Upper lobe of left lung (tissue), 6 donors: ENCODE data around the gene SF3A1. TPM values are rescaled to one million over a fixed set of nuclear protein-coding genes. Genes with fewer than 3 reads are reported as not detected.

Experiments used
- ATAC-seq, 2 donors: fragments of 200-7000 bp; cut with Tn5 transposase; one replicate each; pipeline ENCODE4 v1.9.1; 2022; ENCODE audit warnings: mild to moderate bottlenecking in 2 of 2, moderate library complexity in 2 of 2; ENCODE audit not compliant: low FRiP score in 2 of 2
- DNase-seq, 2 donors: peaks; one replicate each; pipeline ENCODE4 v3.0.0-alpha.2; 2019 to 2020
- H3K27ac ChIP-seq, 4 donors: fragments of 200-600 bp; sonication (generic); one replicate each; pipeline ENCODE4 v1.5.1; 2016 to 2019
- H3K27me3 ChIP-seq, 4 donors: fragments of 200-600 bp; sonication (generic); one replicate each; pipeline ENCODE4 v1.5.1; 2017 to 2019
- H3K36me3 ChIP-seq, 4 donors: fragments of 200-600 bp; sonication (generic); one replicate each; pipeline ENCODE4 v1.5.1; 2016 to 2019
- H3K4me1 ChIP-seq, 4 donors: fragments of 200-600 bp; sonication (generic); one replicate each; pipeline ENCODE4 v1.5.1; 2018 to 2019
- H3K4me3 ChIP-seq, 4 donors: fragments of 200-600 bp; sonication (generic); one replicate each; pipeline ENCODE4 v1.5.1; 2017 to 2019; ENCODE audit warnings: mild to moderate bottlenecking in 2 of 4, moderate library complexity in 1 of 4
- H3K9me3 ChIP-seq, 4 donors: fragments of 200-600 bp; sonication (generic); one replicate each; pipeline ENCODE4 v1.5.1; 2018 to 2019
- EP300 ChIP-seq, 4 donors: sonication (generic); formaldehyde crosslinking; IDR thresholded peaks; one replicate each; pipeline ENCODE4 v1.5.1; 2017; ENCODE audit warnings: antibody characterized with exemption in 4 of 4, control low read depth in 2 of 4
- POLR2A ChIP-seq, 4 donors: fragments of 450-650 bp; IDR thresholded peaks; one replicate each; pipeline ENCODE4 v1.5.1; 2016 to 2017; ENCODE audit warnings: antibody characterized with exemption in 4 of 4, mild to moderate bottlenecking in 2 of 4
- POLR2AphosphoS5 ChIP-seq, 2 donors: sonication (generic); formaldehyde crosslinking; IDR thresholded peaks; one replicate each; pipeline ENCODE4 v1.5.1; 2017; ENCODE audit warnings: antibody characterized with exemption in 2 of 2
- WGBS, 2 donors: methylation state at CpG; one replicate each; pipeline ENCODE4 v1.1.5; 2017 to 2018; 5-methylcytosine and 5-hydroxymethylcytosine counted together
- total RNA-seq, 6 donors: library from RNA; depleted of rRNA in 4 of 6; stranded (reverse); fragments of >200 nt in 4 of 6; gene quantifications; one replicate each; pipeline versions ENCODE4 v1.1.0 to v1.2.1, GENCODE V29; 2016 to 2021
- TF ChIP-seq, protein P1 (sequence below), 6 experiments: fragments of 450-650 bp in 4 of 6; fragments of 200-600 bp in 2 of 6; sonication (generic) in 2 of 6; IDR thresholded peaks; one replicate each; pipeline ENCODE4 v1.5.1; 2016 to 2019; ENCODE audit warnings: antibody characterized with exemption in 6 of 6
- donor health status: DM: no; HTN: no; CAD: no; lungs with moderate emphysema.
- donor health status: DM: no; HTN: yes; CAD: no; lungs with severe emphysema.

SF3A1 gene
- total RNA-seq, 6 donors from 2014 or later = 89.1 to 204 (median 138) TPM

DNA sequence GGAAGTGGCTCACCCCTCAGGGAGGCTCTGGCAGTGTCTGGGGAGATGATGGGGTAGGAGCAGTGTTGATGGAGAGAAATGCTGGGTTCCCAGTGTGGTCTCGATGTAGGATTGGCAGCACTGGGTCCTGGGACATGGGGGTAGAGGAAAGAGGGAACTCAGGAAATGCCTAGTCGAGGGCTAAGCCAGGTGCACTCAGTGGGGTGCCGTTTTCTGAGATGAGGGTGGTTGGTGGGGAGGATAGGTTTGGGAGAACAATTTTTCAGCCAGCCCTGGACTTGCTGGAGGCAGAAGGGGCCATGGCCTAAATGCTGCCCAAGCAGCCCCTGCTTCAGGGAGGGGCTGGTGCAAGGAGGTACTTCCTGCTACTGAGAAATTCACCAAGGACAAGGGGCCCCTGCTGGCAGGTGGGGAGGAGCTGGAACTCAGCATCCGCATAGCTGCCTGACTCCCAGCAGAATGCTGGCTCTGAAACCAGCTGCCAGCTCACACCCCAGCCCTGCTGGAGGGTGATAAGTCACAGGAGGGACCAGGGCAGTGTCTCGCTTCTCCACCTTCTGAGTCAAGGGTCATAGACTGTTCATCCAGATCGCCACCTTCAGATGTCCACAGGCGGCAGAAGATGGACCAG, 6.1 kb upstream of the SF3A1 start:
- Histone ChIP-seq H3K4me3 (no peak overlapping the region), H3K36me3 (peaks cover 0 to 8% (median 2%) of the 10 kb centered on the region in 4 donors), H3K9me3 (no peaks in the 10 kb centered on the region), H3K27me3 (no peaks in the 10 kb centered on the region), H3K27ac (no peak overlapping the region), H3K4me1 (peaks cover 0 to 2% (median under 1%) of the 10 kb centered on the region in 4 donors)
- TF ChIP-seq EP300 (IDR thresholded peaks at IDR 0.05) (no peak), POLR2A (IDR thresholded peaks at IDR 0.05) (no peak), POLR2AphosphoS5 (IDR thresholded peaks at IDR 0.05) (no peak)
- DNase-seq (no peak), ATAC-seq (no peak)
- 74 to 83% methylated on average over 6 to 7 of the region's 7 CpGs for WGBS, 2 donors

DNA sequence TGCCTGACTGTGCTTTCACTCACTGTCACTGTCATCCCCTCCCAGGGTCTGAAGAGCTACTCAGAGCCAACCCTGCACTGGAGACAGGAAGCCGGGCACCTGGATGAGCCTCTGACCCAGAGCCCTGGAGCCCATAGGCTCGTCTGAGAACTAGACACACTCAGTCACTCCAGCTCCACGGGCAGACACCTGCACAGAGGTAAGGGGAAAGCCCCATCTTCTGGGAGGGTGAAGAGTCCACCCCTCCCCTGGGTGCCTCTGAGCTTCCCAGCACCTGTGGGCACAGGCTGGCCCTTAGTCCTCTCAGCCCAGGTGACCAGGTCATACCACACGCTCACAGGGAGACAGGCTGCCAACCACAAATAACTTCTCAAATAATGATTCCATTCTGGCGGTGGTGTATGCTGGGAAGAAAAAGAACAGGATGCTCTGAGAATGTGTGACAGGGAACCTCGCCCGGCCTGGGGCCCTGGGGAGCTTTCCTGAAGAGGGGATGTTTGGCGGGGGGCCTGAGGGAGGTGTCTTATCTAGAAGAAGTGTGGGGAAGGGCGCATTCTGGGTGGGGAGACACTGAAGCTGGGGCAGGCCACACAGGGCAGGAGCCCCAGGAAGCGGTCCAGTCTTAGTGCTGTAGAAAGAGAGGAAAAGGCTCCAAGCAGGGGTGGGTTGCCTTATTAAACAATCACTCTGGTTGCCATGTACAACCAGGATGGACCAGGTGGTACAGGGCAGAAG, 5.4 kb upstream of the SF3A1 start:
- ATAC-seq = no peak
- 80 to 83% methylated on average over 7 to 10 of the region's 10 CpGs for WGBS, 2 donors
- TF ChIP-seq EP300 (IDR thresholded peaks at IDR 0.05) (no peak), POLR2AphosphoS5 (IDR thresholded peaks at IDR 0.05) (no peak), POLR2A (IDR thresholded peaks at IDR 0.05) (no peak)
- TF ChIP-seq, protein P1, sequence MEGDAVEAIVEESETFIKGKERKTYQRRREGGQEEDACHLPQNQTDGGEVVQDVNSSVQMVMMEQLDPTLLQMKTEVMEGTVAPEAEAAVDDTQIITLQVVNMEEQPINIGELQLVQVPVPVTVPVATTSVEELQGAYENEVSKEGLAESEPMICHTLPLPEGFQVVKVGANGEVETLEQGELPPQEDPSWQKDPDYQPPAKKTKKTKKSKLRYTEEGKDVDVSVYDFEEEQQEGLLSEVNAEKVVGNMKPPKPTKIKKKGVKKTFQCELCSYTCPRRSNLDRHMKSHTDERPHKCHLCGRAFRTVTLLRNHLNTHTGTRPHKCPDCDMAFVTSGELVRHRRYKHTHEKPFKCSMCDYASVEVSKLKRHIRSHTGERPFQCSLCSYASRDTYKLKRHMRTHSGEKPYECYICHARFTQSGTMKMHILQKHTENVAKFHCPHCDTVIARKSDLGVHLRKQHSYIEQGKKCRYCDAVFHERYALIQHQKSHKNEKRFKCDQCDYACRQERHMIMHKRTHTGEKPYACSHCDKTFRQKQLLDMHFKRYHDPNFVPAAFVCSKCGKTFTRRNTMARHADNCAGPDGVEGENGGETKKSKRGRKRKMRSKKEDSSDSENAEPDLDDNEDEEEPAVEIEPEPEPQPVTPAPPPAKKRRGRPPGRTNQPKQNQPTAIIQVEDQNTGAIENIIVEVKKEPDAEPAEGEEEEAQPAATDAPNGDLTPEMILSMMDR (IDR thresholded peaks at IDR 0.05) = no peak

DNA sequence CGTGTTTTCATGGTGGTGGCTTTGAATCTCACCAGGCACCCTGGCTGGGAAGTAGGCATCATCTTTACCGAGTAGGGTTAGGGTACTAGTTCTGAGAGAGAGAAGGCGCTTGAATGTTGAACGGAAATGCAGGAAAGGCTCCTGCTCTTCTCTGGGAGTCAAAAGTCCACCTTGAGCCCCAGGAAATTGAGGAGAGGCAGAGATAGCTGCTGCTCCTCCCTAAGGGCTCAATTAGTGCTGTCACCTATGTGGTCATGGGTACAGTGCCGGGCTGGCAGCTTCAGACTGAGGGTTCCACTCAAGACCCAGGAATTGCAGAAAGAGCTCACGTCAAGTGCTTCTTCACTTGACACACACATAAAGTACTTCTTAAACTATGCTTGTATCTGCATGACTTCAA, 1.8 kb upstream of the SF3A1 start:
- no peaks in the 10 kb centered on the region for H3K9me3 ChIP-seq
- WGBS, 2 donors = 87 to 96% methylated on average over 6 of the region's 6 CpGs
- peaks cover 0 to 3% (median 0%) of the 10 kb centered on the region in 4 donors for H3K36me3 ChIP-seq
- TF ChIP-seq POLR2A (IDR thresholded peaks at IDR 0.05) (no peak), EP300 (IDR thresholded peaks at IDR 0.05) (no peak), POLR2AphosphoS5 (IDR thresholded peaks at IDR 0.05) (no peak)
- TF ChIP-seq, protein P1 (IDR thresholded peaks at IDR 0.05) = no peak
- no peak for DNase-seq
- no peak overlapping the region for H3K27ac ChIP-seq
- H3K4me1 ChIP-seq = peaks cover 30 to 36% (median 31%) of the 10 kb centered on the region in 4 donors
- H3K27me3 ChIP-seq = no peaks in the 10 kb centered on the region
- no peak overlapping the region for H3K4me3 ChIP-seq
- ATAC-seq = no peak

More for the DNA sequence above, 5.4 kb upstream of the SF3A1 start:
- no peaks in the 10 kb centered on the region for H3K9me3 ChIP-seq
- peaks cover 4 to 9% (median 5%) of the 10 kb centered on the region in 4 donors for H3K4me1 ChIP-seq
- no peaks in the 10 kb centered on the region for H3K27me3 ChIP-seq
- no peak overlapping the region for H3K4me3 ChIP-seq
- no peak overlapping the region for H3K27ac ChIP-seq
- DNase-seq = peak in 1 of 2 donors; percentile 9
- H3K36me3 ChIP-seq = peaks cover 0 to 8% (median 2%) of the 10 kb centered on the region in 4 donors

DNA sequence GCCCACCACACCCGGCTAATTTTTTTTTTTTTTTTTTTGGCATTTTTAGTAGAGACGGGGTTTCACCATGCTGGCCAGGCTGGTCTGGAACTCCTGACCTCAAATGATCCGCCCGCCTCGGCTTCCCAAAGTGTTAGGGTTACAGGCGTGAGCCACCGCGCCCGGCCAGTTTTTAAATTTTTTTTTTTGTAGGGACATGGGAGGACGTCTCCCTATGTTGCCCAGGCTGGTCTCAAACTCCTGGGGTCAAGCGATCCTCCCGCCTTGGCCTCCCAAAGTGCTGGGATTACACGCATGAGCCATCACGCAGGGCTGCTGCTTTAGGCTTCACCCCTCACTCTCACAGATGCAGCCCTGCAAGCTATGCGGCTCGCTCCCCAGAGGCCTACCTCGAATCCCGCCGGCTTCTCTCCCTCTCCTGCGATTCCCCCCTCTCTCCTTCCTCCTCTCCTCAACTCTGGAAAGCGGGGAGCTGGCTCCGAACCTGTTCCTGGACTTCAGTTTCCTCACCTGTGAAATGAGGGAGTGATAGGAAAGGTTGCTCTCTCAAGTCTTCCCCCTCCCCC, 1.0 kb upstream of the SF3A1 start:
- peaks cover 0 to 7% (median 3%) of the 10 kb centered on the region in 4 donors for H3K36me3 ChIP-seq
- WGBS, 2 donors = 68 to 71% methylated on average over 22 of the region's 22 CpGs
- peaks cover 30 to 41% (median 35%) of the 10 kb centered on the region in 4 donors for H3K4me1 ChIP-seq
- H3K27ac ChIP-seq = no peak overlapping the region
- peak overlapping the region in 3 of 4 donors; percentile 73 to 83 (median 80) for H3K4me3 ChIP-seq
- TF ChIP-seq, protein P1 (IDR thresholded peaks at IDR 0.05) = no peak
- TF ChIP-seq EP300 (IDR thresholded peaks at IDR 0.05) (no peak), POLR2AphosphoS5 (IDR thresholded peaks at IDR 0.05) (no peak), POLR2A (IDR thresholded peaks at IDR 0.05) (no peak)
- no peak for ATAC-seq
- H3K9me3 ChIP-seq = no peaks in the 10 kb centered on the region
- peak in 1 of 2 donors; percentile 8 for DNase-seq
- H3K27me3 ChIP-seq = no peaks in the 10 kb centered on the region

DNA sequence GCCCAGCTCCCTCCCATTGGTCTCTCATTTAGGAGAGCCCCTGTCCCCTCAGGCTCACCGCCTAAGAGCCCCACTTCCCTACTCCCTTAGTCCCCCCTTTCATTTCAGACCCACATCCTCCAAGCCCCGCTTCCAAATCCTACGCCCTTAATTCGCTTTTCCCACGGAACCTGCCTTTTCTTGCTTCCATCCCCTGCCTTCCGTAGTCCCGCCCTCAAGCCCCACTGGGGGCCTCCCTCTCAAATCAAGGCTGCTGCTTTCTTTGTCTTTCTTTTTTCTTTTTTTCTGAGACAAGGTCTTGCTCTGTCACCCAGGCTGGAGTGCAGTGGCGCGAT, 509 bp upstream of the SF3A1 start:
- 2 to 4% methylated on average over 9 of the region's 9 CpGs for WGBS, 2 donors
- Histone ChIP-seq H3K9me3 (no peaks in the 10 kb centered on the region), H3K27me3 (no peaks in the 10 kb centered on the region), H3K27ac (peak overlapping the region; percentile 95 to 99 (median 98)), H3K4me1 (peaks cover 30 to 44% (median 35%) of the 10 kb centered on the region in 4 donors), H3K4me3 (peak overlapping the region; percentile 35 to 83 (median 76)), H3K36me3 (peaks cover 4 to 12% (median 9%) of the 10 kb centered on the region in 4 donors)
- DNase-seq = no peak
- TF ChIP-seq POLR2A (IDR thresholded peaks at IDR 0.05) (no peak), POLR2AphosphoS5 (IDR thresholded peaks at IDR 0.05) (no peak), EP300 (IDR thresholded peaks at IDR 0.05) (no peak)
- TF ChIP-seq, protein P1 (IDR thresholded peaks at IDR 0.05) = no peak
- peak in 1 of 2 donors; percentile 28 for ATAC-seq
